SU-DHL-6 (cell line): ENCODE data around the gene APPL2.

Experiments
- CTCF ChIP-seq: fragments of 200-600 bp; sonication (generic); IDR thresholded peaks from one replicate; pipeline ENCODE4 v1.5.1; 2017; ENCODE audit warnings: antibody characterized with exemption, mild to moderate bottlenecking, low read length, moderate library complexity; ENCODE audit not compliant: insufficient read depth, poor library complexity, severe bottlenecking
- EZH2phosphoT487 ChIP-seq: fragments of 200-600 bp; sonication (generic), shearing (Covaris generic); conservative IDR thresholded peaks from 2 replicates; pipeline ENCODE4 v1.6.1; 2018; ENCODE audit warnings: mild to moderate bottlenecking, antibody characterized with exemption, low read length, moderate library complexity, mixed read lengths

GRCh38 chr12:105209091-105209490, 26.9 kb downstream of the APPL2 start:
- no peak for TF ChIP-seq CTCF
- no peak for TF ChIP-seq EZH2phosphoT487
